Measurements from ENCODE around the gene SERPINF2. TPM values are rescaled to one million over a fixed set of nuclear protein-coding genes. Genes with fewer than 3 reads are reported as not detected.

Gene SERPINF2
- total RNA-seq, result 0.35 and 1.9 TPM in 2 replicates

GRCh38 chr17:1742371-1743087, at the start of gene SERPINF2:
SERPINF2 (plus strand) TSS chr17:1742871; CDS start chr17:1744996, 2,125 bp downstream.

DNA sequence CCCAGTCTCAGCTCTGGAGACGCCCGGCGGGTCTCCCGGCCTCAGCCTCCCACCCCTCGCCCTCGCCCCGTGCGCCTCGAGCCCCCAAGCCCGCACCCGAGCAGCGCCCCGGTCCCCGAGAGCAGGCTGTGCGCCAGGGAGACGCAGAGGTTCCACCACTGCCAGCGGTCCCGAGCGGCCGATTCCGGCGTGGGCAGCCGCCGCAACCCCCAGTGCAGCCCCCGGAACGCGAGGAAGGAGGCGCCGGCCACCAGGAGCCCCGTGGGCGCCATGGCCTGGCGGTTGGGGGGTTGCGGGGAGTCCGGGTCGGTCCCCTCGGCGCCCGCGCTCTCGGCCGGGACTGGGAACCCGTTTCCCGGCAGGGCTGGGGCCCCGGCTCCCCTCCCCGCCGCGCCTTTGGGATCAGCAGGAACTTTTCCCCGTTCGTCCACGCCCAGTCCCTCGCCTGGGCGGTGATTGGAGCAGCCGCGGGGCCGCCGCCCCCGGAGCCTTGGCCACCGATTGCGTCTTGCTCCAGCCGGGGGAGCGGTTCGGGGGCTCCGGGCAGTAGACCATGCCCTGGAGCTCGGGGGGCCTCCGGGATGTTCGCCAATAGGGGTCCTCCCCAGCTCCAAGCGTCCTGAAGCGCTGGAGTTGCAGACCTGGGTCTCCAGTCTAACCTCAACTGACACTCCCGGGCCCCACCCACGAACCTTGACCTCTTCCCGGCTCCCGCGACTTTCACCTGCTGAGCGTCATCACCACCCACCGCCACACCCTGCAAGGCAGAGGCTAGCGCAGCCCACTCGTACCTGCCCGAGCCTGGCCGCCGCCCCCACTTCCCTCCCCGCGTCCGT, 32.5 kb upstream of the SERPINF2 start, which contains the start of gene TLCD2:
TSS of gene TLCD2 (minus strand) at position 407 of the 836 bp plus-strand sequence. CDS start at position 272, 135 bp downstream.

DNA sequence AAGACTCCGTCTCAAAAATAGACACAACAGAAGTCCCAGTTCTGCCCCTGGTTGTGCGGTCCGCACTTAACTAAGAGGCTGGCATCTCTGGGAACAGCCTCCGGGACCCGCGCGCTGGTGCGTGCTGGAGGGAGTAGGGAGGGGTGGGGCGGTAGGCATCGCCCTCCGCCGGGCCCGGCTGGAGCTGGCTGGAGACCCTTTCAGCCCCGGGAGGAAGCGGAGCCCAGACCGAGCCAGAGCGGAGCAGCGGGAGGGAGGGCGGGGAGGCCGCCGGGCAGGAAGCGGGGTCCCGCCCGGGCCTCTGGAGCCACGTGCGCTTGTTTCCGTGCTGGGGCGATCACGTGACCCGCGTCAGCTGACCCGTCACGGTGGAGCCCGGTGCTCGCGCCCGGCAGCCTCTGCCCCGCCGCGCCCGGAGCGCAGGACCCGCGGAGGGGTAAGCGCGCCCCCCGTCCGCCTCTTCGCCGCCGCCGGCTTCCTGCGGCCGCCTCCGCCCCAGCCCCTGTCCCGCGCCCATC, 18.3 kb upstream of the SERPINF2 start, which contains the start of gene WDR81:
TSS of gene WDR81 (plus strand) at position 354 of the 518 bp plus-strand sequence. CDS start 256 bp downstream, outside the sequence.

Other genes with a start within 250 kb of the SERPINF2 start
- gene INPP5K, start 226.3 kb upstream of the SERPINF2 start, total RNA-seq, result 31.2 and 37.6 TPM in 2 replicates
- gene PITPNA, start 180.1 kb upstream of the SERPINF2 start, total RNA-seq, result 23.2 and 27.4 TPM in 2 replicates
- 2.9 and 9.7 TPM in 2 replicates for gene SLC43A2, start 114.0 kb upstream of the SERPINF2 start, total RNA-seq
- gene SCARF1, start 97.1 kb upstream of the SERPINF2 start, total RNA-seq, result under 0.01 and 2.1 TPM in 2 replicates
- 11.3 and 17.4 TPM in 2 replicates for gene RILP, start 93.0 kb upstream of the SERPINF2 start, total RNA-seq
- 82.6 and 120 TPM in 2 replicates for gene PRPF8, start 58.0 kb upstream of the SERPINF2 start, total RNA-seq
- gene TLCD2, start 32.5 kb upstream of the SERPINF2 start, total RNA-seq, result 13.2 and 15.3 TPM in 2 replicates
- gene WDR81, start 18.2 kb upstream of the SERPINF2 start, total RNA-seq, result 23.2 and 27.5 TPM in 2 replicates
- 1,032 and 1,366 TPM in 2 replicates for gene SERPINF1, start 19.2 kb downstream of the SERPINF2 start, total RNA-seq
- 4.5 and 4.6 TPM in 2 replicates for gene SMYD4, start 87.0 kb downstream of the SERPINF2 start, total RNA-seq
- 16.8 and 23.7 TPM in 2 replicates for gene RPA1, start 87.1 kb downstream of the SERPINF2 start, total RNA-seq

All from pericardium fibroblast (primary cell).